HAP-1 (cell line): Measurements from ENCODE around the gene GFRA1.
"Not testable (repeated sequence)": the region's sequence is repeated elsewhere in the genome, so short reads cannot be mapped to it uniquely, and the experiment has no call there.

Experiments
- DNase-seq, 2 experiments: peaks; one replicate each; pipeline ENCODE4 v3.0.0-alpha.2; 2016 to 2020; ENCODE audit warnings: low spot score in 2 of 2
- H3K27me3 ChIP-seq: fragments of 250-450 bp; sonication (Bioruptor Pico); 2 replicates; pipeline ENCODE4 v1.5.1; 2020; ENCODE audit warnings: low read depth, mild to moderate bottlenecking, moderate library complexity
- H3K36me3 ChIP-seq: fragments of 250-450 bp; sonication (Bioruptor Pico); replicated peaks from 2 replicates; pipeline ENCODE4 v1.5.1; 2020; ENCODE audit warnings: mild to moderate bottlenecking
- H3K4me1 ChIP-seq: fragments of 250-450 bp; sonication (Bioruptor Pico); 2 replicates; pipeline ENCODE4 v1.5.1; 2020; ENCODE audit warnings: mild to moderate bottlenecking
- H3K4me3 ChIP-seq: fragments of 250-450 bp; sonication (Bioruptor Pico); 2 replicates; pipeline ENCODE4 v1.5.1; 2020; ENCODE audit warnings: mild to moderate bottlenecking, moderate library complexity
- H3K9me3 ChIP-seq: fragments of 250-450 bp; sonication (Bioruptor Pico); 2 replicates; pipeline ENCODE4 v1.5.1; 2020; ENCODE audit warnings: mild to moderate bottlenecking, moderate library complexity
- in situ Hi-C: fragments of 300-500 bp; cut with MboI; formaldehyde crosslinking; loops from 3 replicates; pipeline ENCODE4 v1.14.3; 2020; ENCODE audit warnings: low sequenced_read_pairs, inconsistent platforms, mixed read lengths

Gene GFRA1

GRCh38 chr10:116067825-116068224, 205.2 kb downstream of the GFRA1 start:
- Histone ChIP-seq H3K4me1 (no peaks in the 10 kb centered on the region), H3K4me3 (no peak overlapping the region), H3K9me3 (no peaks in the 10 kb centered on the region), H3K36me3 (no peaks in the 10 kb centered on the region), H3K27me3 (no peaks in the 10 kb centered on the region)
- DNase-seq, result no peak
- in situ Hi-C loops, result no loop called here

GRCh38 chr10:116063107-116063506, 209.9 kb downstream of the GFRA1 start:
- no peaks in the 10 kb centered on the region for H3K27me3 ChIP-seq
- no peak overlapping the region for H3K4me3 ChIP-seq
- DNase-seq, result no peak
- in situ Hi-C loops, result no loop called here
- no peaks in the 10 kb centered on the region for H3K4me1 ChIP-seq
- H3K9me3 ChIP-seq, result no peaks in the 10 kb centered on the region
- no peaks in the 10 kb centered on the region for H3K36me3 ChIP-seq

GRCh38 chr10:116060864-116061263, 212.1 kb downstream of the GFRA1 start:
- H3K4me1 ChIP-seq, result no peaks in the 10 kb centered on the region
- H3K27me3 ChIP-seq, result no peaks in the 10 kb centered on the region
- H3K9me3 ChIP-seq, result no peaks in the 10 kb centered on the region
- in situ Hi-C loops, result no loop called here
- no peak for DNase-seq
- no peak overlapping the region for H3K4me3 ChIP-seq
- H3K36me3 ChIP-seq, result no peaks in the 10 kb centered on the region

DNA sequence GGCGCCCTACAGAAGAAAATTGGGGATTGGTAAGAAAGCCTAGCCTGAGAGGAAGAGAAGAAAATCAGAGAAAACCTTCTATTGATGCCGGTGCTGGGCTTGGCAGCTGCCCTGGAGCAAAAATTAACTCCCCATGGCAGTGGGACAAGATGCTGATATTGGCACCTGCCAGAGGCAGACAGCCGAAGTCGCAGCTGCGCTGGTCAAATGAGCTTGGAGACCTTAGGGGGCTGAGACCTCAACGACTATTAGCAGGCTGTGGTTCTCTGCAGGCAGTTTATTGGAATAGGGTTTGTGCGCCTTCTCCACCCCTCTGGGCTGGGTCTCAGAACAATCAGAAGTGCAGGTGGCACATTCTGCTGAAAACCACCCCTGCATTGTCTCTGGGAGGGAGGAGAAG, 213.7 kb downstream of the GFRA1 start:
- no peak for DNase-seq
- Histone ChIP-seq H3K9me3 (no peaks in the 10 kb centered on the region), H3K27me3 (no peaks in the 10 kb centered on the region), H3K4me3 (no peak overlapping the region), H3K36me3 (no peaks in the 10 kb centered on the region), H3K4me1 (no peaks in the 10 kb centered on the region)
- in situ Hi-C loops, result no loop called here

- Histone ChIP-seq H3K36me3 (no peaks in the 10 kb centered on the region), H3K27me3 (no peaks in the 10 kb centered on the region), H3K9me3 (no peaks in the 10 kb centered on the region), H3K4me1 (no peaks in the 10 kb centered on the region), H3K4me3 (no peak overlapping the region)
- in situ Hi-C loops, result no loop called here
- DNase-seq, result no peak
Observed at GRCh38 chr10:116056445-116057293, 216.3 kb downstream of the GFRA1 start.

GRCh38 chr10:116055917-116056252, 217.1 kb downstream of the GFRA1 start:
- Histone ChIP-seq H3K4me1 (no peaks in the 10 kb centered on the region), H3K27me3 (no peaks in the 10 kb centered on the region), H3K9me3 (no peaks in the 10 kb centered on the region), H3K4me3 (no peak overlapping the region), H3K36me3 (no peaks in the 10 kb centered on the region)
- in situ Hi-C loops, result no loop called here
- no peak for DNase-seq

GRCh38 chr10:116055252-116055916, 217.6 kb downstream of the GFRA1 start:
- no peak for DNase-seq
- H3K9me3 ChIP-seq, result no peaks in the 10 kb centered on the region
- H3K27me3 ChIP-seq, result no peaks in the 10 kb centered on the region
- no peaks in the 10 kb centered on the region for H3K4me1 ChIP-seq
- H3K36me3 ChIP-seq, result no peaks in the 10 kb centered on the region
- in situ Hi-C loops, result no loop called here
- H3K4me3 ChIP-seq, result no peak overlapping the region

GRCh38 chr10:116053910-116054309, 219.1 kb downstream of the GFRA1 start:
- Histone ChIP-seq H3K27me3 (no peaks in the 10 kb centered on the region), H3K4me3 (no peak overlapping the region), H3K9me3 (no peaks in the 10 kb centered on the region), H3K36me3 (no peaks in the 10 kb centered on the region), H3K4me1 (no peaks in the 10 kb centered on the region)
- in situ Hi-C loops, result no loop called here
- no peak for DNase-seq

- in situ Hi-C loops, H3K9me3 ChIP-seq, H3K27me3 ChIP-seq, H3K4me3 ChIP-seq, H3K4me1 ChIP-seq, H3K36me3 ChIP-seq, DNase-seq: not testable (repeated sequence)
Observed at GRCh38 chr10:116053009-116053730, 219.8 kb downstream of the GFRA1 start.

- in situ Hi-C loops, DNase-seq, H3K27me3 ChIP-seq: not testable (repeated sequence)
Observed at GRCh38 chr10:116052522-116052921, 220.5 kb downstream of the GFRA1 start.

DNA sequence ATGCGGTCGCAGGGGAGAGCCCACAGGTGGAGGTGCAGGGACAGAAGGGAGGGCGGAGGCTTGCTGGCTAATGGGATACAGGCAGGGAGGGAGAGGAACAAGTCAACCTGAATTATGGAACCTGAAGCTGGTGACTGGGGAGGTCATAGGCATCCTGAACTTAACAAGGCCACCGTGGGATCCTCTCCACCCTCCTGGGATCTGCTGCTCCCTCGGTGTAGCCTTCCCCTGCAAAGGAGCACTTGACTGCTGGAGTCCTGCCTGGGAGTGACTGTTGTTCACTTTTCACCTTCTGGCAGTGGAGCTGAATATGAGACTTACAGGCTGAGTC, 223.1 kb downstream of the GFRA1 start:
- Histone ChIP-seq H3K36me3 (no peaks in the 10 kb centered on the region), H3K4me1 (no peaks in the 10 kb centered on the region), H3K27me3 (no peaks in the 10 kb centered on the region), H3K4me3 (no peak overlapping the region), H3K9me3 (no peaks in the 10 kb centered on the region)
- in situ Hi-C loops, result no loop called here
- DNase-seq, result no peak

More at GRCh38 chr10:116052522-116052921, 220.5 kb downstream of the GFRA1 start:
- not testable (repeated sequence) for H3K9me3 ChIP-seq, H3K36me3 ChIP-seq, H3K4me3 ChIP-seq, H3K4me1 ChIP-seq

DNA sequence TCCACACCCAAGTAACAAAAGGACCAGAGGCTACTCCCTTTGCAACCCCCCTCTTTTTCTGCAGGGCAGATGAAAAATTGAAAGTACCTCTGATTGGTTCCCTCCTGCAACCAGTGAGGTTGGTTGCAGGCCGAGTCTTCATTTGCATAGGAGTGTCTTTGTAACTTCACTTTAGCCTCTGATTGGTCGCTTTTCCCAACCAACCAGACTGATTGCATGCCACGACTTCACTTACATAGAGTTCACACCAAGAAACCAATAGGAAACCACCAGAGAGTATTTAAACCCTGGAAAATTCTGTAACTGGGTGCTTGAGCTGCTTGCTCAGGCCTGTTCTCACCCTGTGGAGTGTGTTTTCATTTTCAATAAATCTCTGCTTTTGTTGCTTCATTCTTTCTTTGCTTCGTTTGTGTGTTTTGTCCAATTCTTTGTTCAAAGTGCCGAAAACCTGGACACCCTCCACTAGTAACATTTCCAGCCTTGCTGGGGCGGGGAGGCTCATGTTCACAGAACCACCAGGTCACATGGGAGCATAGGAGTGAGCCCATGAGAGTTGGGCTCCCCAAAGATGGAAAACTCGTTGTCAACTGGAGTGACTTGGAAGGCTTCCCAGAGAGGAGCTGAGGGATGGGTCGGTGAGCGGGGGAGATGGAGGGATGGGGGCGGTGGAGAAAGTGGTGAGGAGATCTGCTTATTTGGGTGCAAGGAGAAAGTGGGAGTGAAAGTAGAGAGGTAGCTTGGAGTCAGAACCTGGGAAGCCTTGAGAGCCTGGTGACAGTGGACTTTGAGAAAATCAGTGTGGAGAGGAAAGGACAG, 223.6 kb downstream of the GFRA1 start:
- Histone ChIP-seq H3K4me3 (no peak overlapping the region), H3K36me3 (no peaks in the 10 kb centered on the region), H3K9me3 (no peaks in the 10 kb centered on the region), H3K27me3 (no peaks in the 10 kb centered on the region), H3K4me1 (no peaks in the 10 kb centered on the region)
- no peak for DNase-seq
- in situ Hi-C loops, result no loop called here

DNA sequence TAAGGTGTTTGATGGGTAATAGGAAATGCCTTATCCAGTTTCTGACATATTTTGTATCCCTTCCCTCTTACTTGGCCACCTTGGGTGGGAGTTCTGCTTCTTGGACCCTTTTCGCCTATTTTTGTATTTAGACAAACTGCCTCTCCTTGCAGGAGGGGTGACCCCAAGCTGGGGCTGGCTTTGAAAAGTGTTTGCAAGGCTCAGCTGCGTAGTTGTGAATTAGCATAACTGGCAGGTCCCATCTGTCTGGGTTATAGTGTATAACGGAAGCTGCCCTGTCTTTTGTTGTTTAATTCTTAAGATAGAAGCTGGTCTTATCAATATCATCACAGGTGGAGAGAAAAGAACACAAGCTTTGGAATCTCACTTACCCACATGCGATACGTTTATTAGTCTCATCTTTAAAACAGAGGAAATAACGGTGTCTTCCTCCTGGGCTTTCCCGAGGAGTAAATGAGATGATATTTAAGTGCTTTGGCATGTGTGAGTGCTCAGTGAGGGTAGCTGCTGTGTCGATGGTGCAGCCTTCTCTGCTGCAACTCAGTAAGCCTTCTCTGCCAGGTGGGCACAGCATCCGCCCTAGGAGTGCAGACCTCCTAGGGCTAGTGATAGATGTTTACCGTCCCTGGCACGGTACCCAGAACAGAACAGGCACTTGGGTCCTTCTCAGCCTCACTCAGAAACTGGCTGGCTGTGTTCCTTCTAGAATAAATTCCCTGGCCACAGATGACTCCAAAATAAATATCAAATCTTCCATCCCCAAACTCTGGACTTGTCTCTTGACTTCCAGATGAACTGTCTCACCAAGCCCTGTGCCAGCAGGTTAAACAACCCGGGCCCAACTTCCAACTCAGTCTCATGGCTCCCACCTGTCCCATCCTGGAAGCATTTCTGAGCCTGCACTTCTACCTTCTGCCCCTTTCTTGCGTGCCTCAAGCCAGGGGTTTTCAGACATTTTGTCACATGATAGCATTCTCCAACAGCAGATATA, 227.3 kb downstream of the GFRA1 start:
- no peaks in the 10 kb centered on the region for H3K27me3 ChIP-seq
- no peaks in the 10 kb centered on the region for H3K9me3 ChIP-seq
- in situ Hi-C loops, result no loop called here
- no peak for DNase-seq
- no peaks in the 10 kb centered on the region for H3K4me1 ChIP-seq
- H3K36me3 ChIP-seq, result no peaks in the 10 kb centered on the region
- H3K4me3 ChIP-seq, result no peak overlapping the region
